Adrenal gland (tissue), 5 donors: ENCODE results near the gene PSMB11.

Experiments
- POLR2A ChIP-seq, 2 donors: fragments of 450-650 bp; IDR thresholded peaks; one replicate each; pipeline ENCODE4 v1.6.1; 2017; ENCODE audit warnings: antibody characterized with exemption in 2 of 2, mild to moderate bottlenecking in 2 of 2, moderate library complexity in 1 of 2
- TF ChIP-seq, protein P1 (sequence below), 6 experiments: fragments of 450-650 bp in 4 of 6; fragments of 200-600 bp in 2 of 6; sonication (generic) in 1 of 6; IDR thresholded peaks; 1 replicate in 5 of 6; 2 replicates in 1 of 6; pipeline versions ENCODE4 v1.5.1 to v1.8.0; 2016 to 2021; ENCODE audit warnings: antibody characterized with exemption in 6 of 6, mild to moderate bottlenecking in 2 of 6, moderate library complexity in 1 of 6
- donor health status: DM: no; HTN: no; CAD: no.

DNA sequence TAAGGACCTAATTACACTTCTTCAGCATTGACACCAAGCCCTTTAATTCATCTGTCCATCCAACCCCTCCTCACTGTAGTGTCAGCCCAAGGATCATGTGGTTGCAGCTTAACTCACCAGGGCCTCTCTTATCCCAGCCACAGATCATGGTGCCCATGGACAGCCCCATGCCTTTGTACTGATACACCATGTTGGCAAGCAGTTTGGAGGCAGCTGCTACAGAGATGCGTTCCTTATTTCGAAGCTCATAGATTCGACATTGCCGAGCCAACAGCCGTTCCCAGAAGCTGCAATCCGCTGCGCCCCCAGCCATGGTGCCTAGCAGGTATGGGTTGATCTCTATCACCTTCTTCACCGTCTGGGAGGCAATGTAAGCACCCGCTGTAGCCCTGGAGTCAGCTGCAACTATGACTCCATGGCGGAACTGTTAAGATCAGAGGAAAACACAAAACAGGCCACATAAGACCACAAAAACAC is 8.7 kb upstream of the PSMB11 start:
- TF ChIP-seq POLR2A (IDR thresholded peaks at IDR 0.05): no peak
- TF ChIP-seq, protein P1, sequence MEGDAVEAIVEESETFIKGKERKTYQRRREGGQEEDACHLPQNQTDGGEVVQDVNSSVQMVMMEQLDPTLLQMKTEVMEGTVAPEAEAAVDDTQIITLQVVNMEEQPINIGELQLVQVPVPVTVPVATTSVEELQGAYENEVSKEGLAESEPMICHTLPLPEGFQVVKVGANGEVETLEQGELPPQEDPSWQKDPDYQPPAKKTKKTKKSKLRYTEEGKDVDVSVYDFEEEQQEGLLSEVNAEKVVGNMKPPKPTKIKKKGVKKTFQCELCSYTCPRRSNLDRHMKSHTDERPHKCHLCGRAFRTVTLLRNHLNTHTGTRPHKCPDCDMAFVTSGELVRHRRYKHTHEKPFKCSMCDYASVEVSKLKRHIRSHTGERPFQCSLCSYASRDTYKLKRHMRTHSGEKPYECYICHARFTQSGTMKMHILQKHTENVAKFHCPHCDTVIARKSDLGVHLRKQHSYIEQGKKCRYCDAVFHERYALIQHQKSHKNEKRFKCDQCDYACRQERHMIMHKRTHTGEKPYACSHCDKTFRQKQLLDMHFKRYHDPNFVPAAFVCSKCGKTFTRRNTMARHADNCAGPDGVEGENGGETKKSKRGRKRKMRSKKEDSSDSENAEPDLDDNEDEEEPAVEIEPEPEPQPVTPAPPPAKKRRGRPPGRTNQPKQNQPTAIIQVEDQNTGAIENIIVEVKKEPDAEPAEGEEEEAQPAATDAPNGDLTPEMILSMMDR (IDR thresholded peaks at IDR 0.05): no peak
